ENCODE data around the gene H19. TPM values are rescaled to one million over a fixed set of nuclear protein-coding genes. Genes with fewer than 3 reads are reported as not detected.

Gene H19
- total and polyA plus RNA-seq, 4 donors: 194 to 16,780 (median 332) TPM

- Histone ChIP-seq H3K4me3 (ENCODE audit: low read depth in 1 of 3, low read length in 3 of 3) (no peak overlapping the region), H3K9ac (ENCODE audit: low read depth in 1 of 2, low read length in 2 of 2) (no peak overlapping the region), H3K9me3 (ENCODE audit: control insufficient read depth in 4 of 4, low read length in 3 of 4) (no peaks in the 10 kb centered on the region), H3K27me3 (ENCODE audit: control insufficient read depth in 4 of 4, insufficient read depth in 4 of 4, low read length in 3 of 4) (no peaks in the 10 kb centered on the region), H3K27ac (ENCODE audit: low read depth in 1 of 2, low read length in 2 of 2) (no peak overlapping the region), H3K36me3 (ENCODE audit: control insufficient read depth in 4 of 4, insufficient read depth in 3 of 4, low read depth in 1 of 4, low read length in 3 of 4) (no peaks in the 10 kb centered on the region), H3K4me1 (ENCODE audit: control insufficient read depth in 4 of 4, insufficient read depth in 4 of 4, low read length in 3 of 4) (no peaks in the 10 kb centered on the region)
- DNase-seq (ENCODE audit: low spot score): peak; percentile 34
- no peak for TF ChIP-seq RXRA (IDR thresholded peaks at IDR 0.05)
- TF ChIP-seq NR2F2 (IDR thresholded peaks at IDR 0.05): no peak
- no peak for TF ChIP-seq EGR1 (IDR thresholded peaks at IDR 0.05; ENCODE audit: low read depth in 2 of 2)
- no peak for TF ChIP-seq TAF1 (conservative IDR thresholded peaks at IDR 0.05)
- TF ChIP-seq RAD21 (IDR thresholded peaks at IDR 0.05): no peak
- no peak for TF ChIP-seq SP1 (IDR thresholded peaks at IDR 0.05)
- no peak for TF ChIP-seq YY1 (IDR thresholded peaks at IDR 0.05)
- no peak for TF ChIP-seq GABPA (IDR thresholded peaks at IDR 0.05 in 1 of 2, conservative IDR thresholded peaks at IDR 0.05 in 1 of 2)
- no peak for TF ChIP-seq FOXA1 (IDR thresholded peaks at IDR 0.05)
- TF ChIP-seq REST (IDR thresholded peaks at IDR 0.05): no peak
- no peak for TF ChIP-seq FOXA2 (IDR thresholded peaks at IDR 0.05)
- TF ChIP-seq JUND (IDR thresholded peaks at IDR 0.05): no peak
- no peak for TF ChIP-seq ATF3 (IDR thresholded peaks at IDR 0.05)
- no peak for TF ChIP-seq CTCF (IDR thresholded peaks at IDR 0.05; ENCODE audit: low read depth, low read length, missing input control)
- no peak for TF ChIP-seq MAX (IDR thresholded peaks at IDR 0.05)
- no peak for TF ChIP-seq ZBTB33 (IDR thresholded peaks at IDR 0.05)
- TF ChIP-seq HNF4A (conservative IDR thresholded peaks at IDR 0.05): no peak
- no peak for TF ChIP-seq HNF4G (IDR thresholded peaks at IDR 0.05)
- 64% methylated on average over 11 of the region's 13 CpGs for WGBS
These were observed 3.5 kb downstream of the H19 start for GRCh38 chr11:1994121-1994520.
